Ishikawa (cell line): ENCODE measurements around the gene MSTN.
A peak's percentile ranks its signal among the peaks of the same experiment; 100 is the strongest.

Experiments used
- CEBPB ChIP-seq: IDR thresholded peaks from 2 replicates; pipeline ENCODE4 v1.6.1; 2012
- CREB1 ChIP-seq: IDR thresholded peaks from 2 replicates; pipeline ENCODE4 v1.6.1; 2012; ENCODE audit warnings: low read depth
- EGR1 ChIP-seq: IDR thresholded peaks from 2 replicates; pipeline ENCODE4 v1.6.1; 2012
- EP300 ChIP-seq: IDR thresholded peaks from 2 replicates; pipeline ENCODE4 v1.6.1; 2012; ENCODE audit warnings: borderline replicate concordance
- FOXM1 ChIP-seq: IDR thresholded peaks from 2 replicates; pipeline ENCODE4 v1.6.1; 2012; ENCODE audit warnings: low read depth, borderline replicate concordance
- NFIC ChIP-seq: IDR thresholded peaks from 2 replicates; pipeline ENCODE4 v1.6.1; 2012
- RAD21 ChIP-seq: IDR thresholded peaks from 2 replicates; pipeline ENCODE4 v1.6.1; 2012; ENCODE audit warnings: low read depth
- TAF1 ChIP-seq: IDR thresholded peaks from 2 replicates; pipeline ENCODE4 v1.6.1; 2012; ENCODE audit warnings: low read depth, mild to moderate bottlenecking
- TCF12 ChIP-seq: IDR thresholded peaks from 2 replicates; pipeline ENCODE4 v1.6.1; 2012; ENCODE audit warnings: low read depth
- TEAD4 ChIP-seq: IDR thresholded peaks from 2 replicates; pipeline ENCODE4 v1.6.1; 2012
- YY1 ChIP-seq: IDR thresholded peaks from 2 replicates; pipeline ENCODE4 v1.6.1; 2012; ENCODE audit warnings: low read depth
- ZBTB7A ChIP-seq: IDR thresholded peaks from 2 replicates; pipeline ENCODE4 v1.6.1; 2012; ENCODE audit warnings: low read depth
- TF ChIP-seq, protein P1 (sequence below): IDR thresholded peaks from 2 replicates; pipeline ENCODE4 v1.6.1; 2012
- TF ChIP-seq, protein P2 (sequence below): IDR thresholded peaks from 2 replicates; pipeline ENCODE4 v1.6.1; 2012; ENCODE audit warnings: low read depth, mild to moderate bottlenecking
- TF ChIP-seq, protein P3 (sequence below): IDR thresholded peaks from 2 replicates; pipeline ENCODE4 v1.6.1; 2012

The MSTN gene

GRCh38 chr2:190043441-190043840 lies 19.1 kb downstream of the MSTN start:
- TF ChIP-seq EP300 (no peak), EGR1 (no peak)

DNA sequence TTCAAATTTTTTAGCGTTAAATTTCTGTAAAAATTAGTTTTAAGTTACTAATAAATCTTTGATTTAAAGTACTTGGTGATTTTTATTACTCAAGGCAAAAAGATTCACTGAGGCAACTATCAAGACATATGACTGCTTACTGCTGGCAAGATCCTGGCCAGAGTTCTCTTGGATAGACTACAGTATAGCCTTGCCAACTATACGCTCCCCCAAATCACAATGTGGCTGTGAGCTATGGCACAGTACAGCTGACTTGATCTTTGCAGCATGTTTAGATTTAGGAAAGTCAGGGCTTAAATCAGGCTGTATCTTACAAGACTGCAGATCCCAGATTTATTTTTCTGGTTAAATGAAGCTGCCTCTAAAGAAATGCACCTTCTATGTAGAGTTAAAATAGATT lies 26.5 kb downstream of the MSTN start:
- no peak for TF ChIP-seq RAD21
- TF ChIP-seq NFIC: no peak
- no peak for TF ChIP-seq FOXM1
- TF ChIP-seq YY1: no peak
- TF ChIP-seq TCF12: no peak
- TF ChIP-seq TAF1: no peak
- TF ChIP-seq TEAD4: no peak
- TF ChIP-seq EP300: no peak
- no peak for TF ChIP-seq ZBTB7A
- TF ChIP-seq, protein P1, sequence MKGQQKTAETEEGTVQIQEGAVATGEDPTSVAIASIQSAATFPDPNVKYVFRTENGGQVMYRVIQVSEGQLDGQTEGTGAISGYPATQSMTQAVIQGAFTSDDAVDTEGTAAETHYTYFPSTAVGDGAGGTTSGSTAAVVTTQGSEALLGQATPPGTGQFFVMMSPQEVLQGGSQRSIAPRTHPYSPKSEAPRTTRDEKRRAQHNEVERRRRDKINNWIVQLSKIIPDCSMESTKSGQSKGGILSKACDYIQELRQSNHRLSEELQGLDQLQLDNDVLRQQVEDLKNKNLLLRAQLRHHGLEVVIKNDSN: no peak
- no peak for TF ChIP-seq EGR1
- TF ChIP-seq CREB1: no peak
- TF ChIP-seq CEBPB: no peak
- TF ChIP-seq, protein P2, sequence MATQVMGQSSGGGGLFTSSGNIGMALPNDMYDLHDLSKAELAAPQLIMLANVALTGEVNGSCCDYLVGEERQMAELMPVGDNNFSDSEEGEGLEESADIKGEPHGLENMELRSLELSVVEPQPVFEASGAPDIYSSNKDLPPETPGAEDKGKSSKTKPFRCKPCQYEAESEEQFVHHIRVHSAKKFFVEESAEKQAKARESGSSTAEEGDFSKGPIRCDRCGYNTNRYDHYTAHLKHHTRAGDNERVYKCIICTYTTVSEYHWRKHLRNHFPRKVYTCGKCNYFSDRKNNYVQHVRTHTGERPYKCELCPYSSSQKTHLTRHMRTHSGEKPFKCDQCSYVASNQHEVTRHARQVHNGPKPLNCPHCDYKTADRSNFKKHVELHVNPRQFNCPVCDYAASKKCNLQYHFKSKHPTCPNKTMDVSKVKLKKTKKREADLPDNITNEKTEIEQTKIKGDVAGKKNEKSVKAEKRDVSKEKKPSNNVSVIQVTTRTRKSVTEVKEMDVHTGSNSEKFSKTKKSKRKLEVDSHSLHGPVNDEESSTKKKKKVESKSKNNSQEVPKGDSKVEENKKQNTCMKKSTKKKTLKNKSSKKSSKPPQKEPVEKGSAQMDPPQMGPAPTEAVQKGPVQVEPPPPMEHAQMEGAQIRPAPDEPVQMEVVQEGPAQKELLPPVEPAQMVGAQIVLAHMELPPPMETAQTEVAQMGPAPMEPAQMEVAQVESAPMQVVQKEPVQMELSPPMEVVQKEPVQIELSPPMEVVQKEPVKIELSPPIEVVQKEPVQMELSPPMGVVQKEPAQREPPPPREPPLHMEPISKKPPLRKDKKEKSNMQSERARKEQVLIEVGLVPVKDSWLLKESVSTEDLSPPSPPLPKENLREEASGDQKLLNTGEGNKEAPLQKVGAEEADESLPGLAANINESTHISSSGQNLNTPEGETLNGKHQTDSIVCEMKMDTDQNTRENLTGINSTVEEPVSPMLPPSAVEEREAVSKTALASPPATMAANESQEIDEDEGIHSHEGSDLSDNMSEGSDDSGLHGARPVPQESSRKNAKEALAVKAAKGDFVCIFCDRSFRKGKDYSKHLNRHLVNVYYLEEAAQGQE: no peak
- TF ChIP-seq, protein P3, sequence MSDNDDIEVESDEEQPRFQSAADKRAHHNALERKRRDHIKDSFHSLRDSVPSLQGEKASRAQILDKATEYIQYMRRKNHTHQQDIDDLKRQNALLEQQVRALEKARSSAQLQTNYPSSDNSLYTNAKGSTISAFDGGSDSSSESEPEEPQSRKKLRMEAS: no peak

GRCh38 chr2:190031969-190032618 lies 30.4 kb downstream of the MSTN start:
- TF ChIP-seq RAD21 (no peak), TEAD4 (no peak), NFIC (no peak), YY1 (no peak), FOXM1 (no peak)
- TF ChIP-seq, protein P2: no peak

DNA sequence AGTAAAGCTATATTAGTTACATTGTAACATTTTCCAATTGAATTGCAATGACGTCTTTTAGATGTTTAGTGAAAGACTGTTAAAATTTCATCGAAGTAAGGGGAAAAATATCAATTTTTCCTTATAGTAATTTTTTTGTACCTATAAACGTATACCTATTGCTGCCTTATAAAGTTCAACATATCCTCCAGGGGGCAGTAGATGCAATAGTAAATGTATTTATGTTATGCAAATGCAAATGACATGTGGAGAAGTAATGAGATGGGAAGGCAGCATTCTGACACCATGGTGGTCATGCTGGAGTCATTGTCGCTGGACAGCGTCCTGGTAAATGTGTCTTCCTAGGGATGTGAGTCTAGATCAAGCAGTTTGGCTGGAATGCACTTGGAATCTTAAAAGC lies 38.7 kb downstream of the MSTN start:
- no peak for TF ChIP-seq CEBPB
- TF ChIP-seq EGR1: no peak
- TF ChIP-seq, protein P2: peak; percentile 54; the same call in 1 of the 2 replicates
- peak; percentile 61 for TF ChIP-seq RAD21

DNA sequence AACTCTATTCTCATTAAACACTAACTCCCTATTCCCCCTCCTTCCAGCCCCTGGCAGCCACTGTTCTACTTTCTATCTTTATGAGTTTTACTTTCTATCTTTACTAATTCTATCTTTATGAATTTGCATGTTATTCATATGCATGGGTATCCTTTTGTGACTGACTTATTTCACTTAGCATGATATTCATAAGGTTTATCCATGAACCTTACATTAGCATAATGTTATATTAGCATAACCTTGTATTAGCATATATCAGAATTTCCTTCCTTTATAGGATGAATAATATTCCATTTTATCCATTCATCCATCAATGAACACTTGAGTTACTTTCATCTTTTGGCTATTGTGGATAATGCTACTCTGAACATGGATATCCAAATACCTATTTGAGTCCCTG lies 41.8 kb downstream of the MSTN start:
- TF ChIP-seq, protein P1: no peak
- TF ChIP-seq YY1 (no peak), ZBTB7A (no peak), FOXM1 (no peak), TAF1 (no peak), TEAD4 (no peak)

DNA sequence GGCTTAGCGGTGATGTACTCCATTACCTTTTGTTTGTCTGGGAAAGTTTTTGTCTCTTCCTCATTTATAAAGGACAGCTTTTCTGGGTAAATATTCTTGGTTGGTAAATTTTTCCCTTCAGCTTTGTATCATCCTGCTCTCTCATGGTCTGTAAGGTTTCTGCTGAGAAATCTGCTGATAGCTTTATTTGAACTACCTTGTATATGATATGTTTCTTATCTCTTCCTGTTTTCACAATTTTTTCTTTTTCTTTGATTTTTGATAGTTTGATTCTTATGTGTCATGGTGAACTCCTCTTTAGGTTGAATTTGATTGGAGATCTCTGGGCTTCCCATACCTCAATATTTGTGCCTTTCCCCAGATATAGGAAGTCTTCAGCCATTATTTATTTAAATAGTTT lies 44.7 kb downstream of the MSTN start:
- TF ChIP-seq TEAD4 (no peak), NFIC (no peak), YY1 (no peak), ZBTB7A (no peak), RAD21 (no peak)
